SH-SY5Y (cell line): ENCODE data around the gene WIZ.

Experiments used
- GATA2 ChIP-seq: IDR thresholded peaks from 2 replicates; pipeline ENCODE4 v1.6.1; 2011; ENCODE audit warnings: mild to moderate bottlenecking, low read depth, low read length
- GATA3 ChIP-seq: IDR thresholded peaks from 2 replicates; pipeline ENCODE4 v1.6.1; 2011; ENCODE audit warnings: low read depth, mild to moderate bottlenecking, low read length, moderate library complexity

- no peak for TF ChIP-seq GATA2
- TF ChIP-seq GATA3, result no peak
Measured at GRCh38 chr19:15445227-15445605, 4.5 kb downstream of the WIZ start.
